ENCODE measurements around the gene CDC42EP1. TPM values are rescaled to one million over a fixed set of nuclear protein-coding genes. Genes with fewer than 3 reads are reported as not detected.
"Not testable (repeated sequence)": the region's sequence is repeated elsewhere in the genome, so short reads cannot be mapped to it uniquely, and the experiment has no call there.

CDC42EP1 gene
- total RNA-seq, 1 donor from 2014 or later, result 100 TPM

DNA sequence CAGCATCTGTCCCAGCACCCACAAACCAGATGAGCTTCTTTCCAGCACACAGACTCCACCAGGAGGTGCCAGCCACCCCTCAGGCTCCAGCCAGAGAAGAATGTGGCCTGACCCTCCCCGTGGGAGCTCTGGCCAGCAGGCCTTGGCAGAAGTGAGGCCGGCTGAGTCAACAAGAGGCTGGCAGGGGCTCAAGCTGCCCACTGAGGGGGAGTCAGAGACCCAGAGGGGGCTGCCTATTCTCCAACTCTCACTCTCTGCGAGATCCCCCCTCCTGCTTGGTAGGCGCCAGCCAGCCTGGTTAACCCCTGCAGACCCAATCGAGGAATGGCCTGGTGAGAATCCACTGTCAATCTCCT is 10.6 kb upstream of the CDC42EP1 start:
- Histone ChIP-seq H3K36me3 (no peaks in the 10 kb centered on the region), H3K4me1 (peaks cover 32 to 70% of the 10 kb centered on the region in 2 donors), H3K27ac (peak overlapping the region in 1 of 2 donors; percentile 9), H3K9me3 (no peaks in the 10 kb centered on the region), H3K27me3 (no peaks in the 10 kb centered on the region), H3K4me3 (peak overlapping the region in 1 of 2 donors; percentile 1)
- intact Hi-C loops (cut with DNase I), result loop anchor here (1.0 to 10.0 kb wide), 4 partner anchors 11 to 775 kb away; partner anchors contain the start of genes CDC42EP1, GGA1, IFT27 and LGALS1
- TF ChIP-seq CTCF (IDR thresholded peaks at IDR 0.05), result peak; percentile 45 to 56 (median 51)
- peak in 1 of 2 donors; percentile 88 for DNase-seq (ENCODE audit: low spot score in 2 of 2)

DNA sequence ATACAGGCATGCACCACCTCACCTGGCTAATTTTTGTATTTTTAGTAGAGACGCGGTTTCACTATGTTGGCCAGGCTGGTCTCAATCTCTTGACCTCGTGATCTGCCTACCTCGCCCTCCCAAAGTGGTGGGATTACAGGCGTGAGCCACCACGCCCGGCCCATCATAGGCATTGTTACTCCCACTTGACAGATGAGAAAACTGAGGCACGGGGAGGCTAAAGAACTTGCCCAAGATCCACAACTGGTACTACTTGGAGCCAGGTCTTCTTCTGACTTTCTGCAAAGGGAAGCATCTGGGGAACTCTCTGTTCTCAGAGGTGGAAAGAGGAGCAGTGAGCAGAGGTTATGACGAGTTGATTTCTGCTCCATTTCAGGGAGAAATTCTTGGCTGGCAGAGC is 9.4 kb upstream of the CDC42EP1 start:
- peaks cover 28 to 58% of the 10 kb centered on the region in 2 donors for H3K4me1 ChIP-seq
- H3K4me3 ChIP-seq; intact Hi-C loops (cut with DNase I); H3K27me3 ChIP-seq; H3K9me3 ChIP-seq; DNase-seq (ENCODE audit: low spot score in 2 of 2); H3K36me3 ChIP-seq: not testable (repeated sequence)
- peak overlapping the region; percentile 68 to 72 for H3K27ac ChIP-seq

- Histone ChIP-seq H3K4me3 (no peak overlapping the region), H3K4me1 (peaks cover 22 to 50% of the 10 kb centered on the region in 2 donors), H3K27me3 (no peaks in the 10 kb centered on the region), H3K27ac (peak overlapping the region; percentile 68 to 72), H3K9me3 (no peaks in the 10 kb centered on the region), H3K36me3 (no peaks in the 10 kb centered on the region)
- no peak for DNase-seq (ENCODE audit: low spot score in 2 of 2)
- intact Hi-C loops (cut with DNase I), result no loop called here
- TF ChIP-seq CTCF (IDR thresholded peaks at IDR 0.05), result no peak
Measured at GRCh38 chr22:37551981-37552380, 8.3 kb upstream of the CDC42EP1 start.

DNA sequence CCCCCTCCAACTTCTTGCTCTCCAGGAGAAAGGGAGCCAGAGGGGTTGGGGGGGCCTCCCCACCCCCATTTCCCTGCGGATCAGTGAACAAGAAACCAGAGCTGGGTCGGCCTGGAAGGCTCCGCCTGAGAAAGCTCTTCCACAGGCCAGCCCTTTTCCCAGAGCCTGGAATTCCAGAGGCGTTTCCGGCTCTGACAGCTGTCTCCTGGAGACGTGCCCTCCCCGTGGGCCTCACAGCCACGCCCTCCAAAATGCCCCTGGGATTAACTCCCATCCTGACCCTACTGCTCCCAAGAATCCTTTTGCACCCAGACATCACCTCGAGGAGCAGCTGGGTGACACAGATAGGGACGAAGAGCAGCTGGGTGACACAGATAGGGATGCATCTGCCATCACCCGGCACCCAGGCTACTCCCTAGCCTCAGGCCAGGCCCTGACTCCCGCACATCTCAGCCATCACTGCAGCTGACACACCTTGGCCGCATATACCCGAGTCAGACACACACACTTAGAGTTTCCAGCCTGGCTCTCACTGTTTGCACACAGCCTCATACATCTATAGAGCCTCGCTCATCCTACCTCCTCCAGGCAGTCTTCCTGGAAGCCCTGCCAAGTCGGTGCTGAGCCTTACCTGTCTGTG is 7.6 kb upstream of the CDC42EP1 start:
- intact Hi-C loops (cut with DNase I), result no loop called here
- H3K27me3 ChIP-seq, result no peaks in the 10 kb centered on the region
- no peak overlapping the region for H3K4me3 ChIP-seq
- H3K27ac ChIP-seq, result peak overlapping the region; percentile 68 to 72
- H3K9me3 ChIP-seq, result no peaks in the 10 kb centered on the region
- H3K36me3 ChIP-seq, result no peaks in the 10 kb centered on the region
- DNase-seq (ENCODE audit: low spot score in 2 of 2), result no peak
- no peak for TF ChIP-seq CTCF (IDR thresholded peaks at IDR 0.05)
- peaks cover 15 to 44% of the 10 kb centered on the region in 2 donors for H3K4me1 ChIP-seq

GRCh38 chr22:37553725-37554124 is 6.6 kb upstream of the CDC42EP1 start:
- Histone ChIP-seq H3K27me3 (no peaks in the 10 kb centered on the region), H3K4me3 (no peak overlapping the region), H3K36me3 (no peaks in the 10 kb centered on the region), H3K4me1 (peaks cover 13 to 38% of the 10 kb centered on the region in 2 donors), H3K27ac (peak overlapping the region in 1 of 2 donors; percentile 72), H3K9me3 (no peaks in the 10 kb centered on the region)
- no peak for TF ChIP-seq CTCF (IDR thresholded peaks at IDR 0.05)
- no peak for DNase-seq (ENCODE audit: low spot score in 2 of 2)
- intact Hi-C loops (cut with DNase I), result no loop called here

DNA sequence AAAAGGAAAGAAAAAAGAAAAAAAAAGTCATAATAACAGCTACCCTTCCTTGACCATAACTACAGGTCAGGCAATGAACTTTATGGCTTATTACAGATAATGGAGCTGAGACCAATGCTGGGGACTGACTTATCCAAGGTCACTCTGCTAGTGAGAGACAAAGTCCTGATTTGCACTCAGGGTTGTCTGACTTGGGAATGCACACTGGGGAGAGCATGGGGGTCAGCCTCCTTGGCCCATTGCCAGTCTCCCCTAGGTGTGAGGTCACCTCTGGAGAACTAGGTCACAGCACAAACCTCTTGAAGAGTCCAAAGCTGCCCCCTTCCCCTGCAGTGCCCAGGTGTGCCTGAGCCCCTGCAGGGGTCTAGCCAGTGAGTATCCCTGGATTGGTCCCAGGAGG is 5.3 kb upstream of the CDC42EP1 start:
- DNase-seq (ENCODE audit: low spot score in 2 of 2), result no peak
- Histone ChIP-seq H3K27me3 (no peaks in the 10 kb centered on the region), H3K36me3 (no peaks in the 10 kb centered on the region), H3K4me1 (peaks cover 14 to 31% of the 10 kb centered on the region in 2 donors), H3K27ac (no peak overlapping the region), H3K4me3 (no peak overlapping the region), H3K9me3 (no peaks in the 10 kb centered on the region)
- intact Hi-C loops (cut with DNase I), result no loop called here
- TF ChIP-seq CTCF (IDR thresholded peaks at IDR 0.05), result no peak
